ENCODE measurements around the gene RFX8. TPM values are rescaled to one million over a fixed set of nuclear protein-coding genes. Genes with fewer than 3 reads are reported as not detected.

Gene RFX8
- total RNA-seq (not detected), polyA plus RNA-seq (not detected)

- peak within 1 kb of the TSS in 6 of 8 donors; percentile 39 to 87 (median 67) for H3K27ac Mint-ChIP-seq
- H3K36me3 ChIP-seq (ENCODE audit: insufficient read depth, low read length): no peaks in the 10 kb centered on the region
- H3K27me3 Mint-ChIP-seq: peaks cover 13 to 29% of the 10 kb centered on the region in 2 donors
- peak in 4 of 5 donors; percentile 6 to 53 (median 42) for DNase-seq
- peak within 1 kb of the TSS; percentile 30 for H3K4me3 ChIP-seq (ENCODE audit: low read length)
- peaks cover 10 to 16% (median 12%) of the 10 kb centered on the region in 3 donors for H3K4me1 Mint-ChIP-seq
- peaks cover 6% of the 10 kb centered on the region for H3K4me1 ChIP-seq (ENCODE audit: insufficient read depth, low read length)
- CTCF ChIA-PET: interaction anchor here (1.1 kb wide), 1 partner anchor 357 kb away, joined by 6 read pairs; no protein-coding TSS in a partner anchor
- H3K4me3 Mint-ChIP-seq: peak within 1 kb of the TSS; percentile 81 to 94 (median 86)
- no peaks in the 10 kb centered on the region for H3K9me3 Mint-ChIP-seq
- no peaks in the 10 kb centered on the region for H3K36me3 Mint-ChIP-seq
- no peaks in the 10 kb centered on the region for H3K27me3 ChIP-seq (ENCODE audit: insufficient read depth, low read length, poor library complexity, severe bottlenecking)
- POLR2A ChIA-PET: interaction anchor here (0.6 to 0.9 kb wide), 2 partner anchors 10 to 14 kb away, joined by 3 read pairs; no protein-coding TSS in a partner anchor
- no peaks in the 10 kb centered on the region for H3K9me3 ChIP-seq (ENCODE audit: low read length)
- no peak within 1 kb of the TSS for H3K27ac ChIP-seq (ENCODE audit: low read depth, low read length)
Measured at GRCh38 chr2:101474731-101475384, at the start of gene RFX8. Gene RFX8, minus strand, starts transcription at chr2:101475112. Its CDS starts 8,264 bp downstream, at chr2:101466848.

- H3K4me3 ChIP-seq (ENCODE audit: low read length): no peak overlapping the region
- no peak overlapping the region for H3K27ac Mint-ChIP-seq
- H3K4me1 ChIP-seq (ENCODE audit: insufficient read depth, low read length): peaks cover 5% of the 10 kb centered on the region
- H3K27me3 ChIP-seq (ENCODE audit: insufficient read depth, low read length, poor library complexity, severe bottlenecking): no peaks in the 10 kb centered on the region
- peaks cover 8 to 12% (median 10%) of the 10 kb centered on the region in 3 donors for H3K4me1 Mint-ChIP-seq
- no peaks in the 10 kb centered on the region for H3K36me3 ChIP-seq (ENCODE audit: insufficient read depth, low read length)
- H3K36me3 Mint-ChIP-seq: no peaks in the 10 kb centered on the region
- DNase-seq: no peak
- H3K4me3 Mint-ChIP-seq: no peak overlapping the region
- no peak overlapping the region for H3K27ac ChIP-seq (ENCODE audit: low read depth, low read length)
- POLR2A ChIA-PET: no interaction called here
- peaks cover 4 to 35% of the 10 kb centered on the region in 2 donors for H3K27me3 Mint-ChIP-seq
- H3K9me3 ChIP-seq (ENCODE audit: low read length): no peaks in the 10 kb centered on the region
- CTCF ChIA-PET: no interaction called here
- H3K9me3 Mint-ChIP-seq: peaks cover 0 to 4% (median 0%) of the 10 kb centered on the region in 5 donors
Measured at GRCh38 chr2:101521487-101521886, 46.6 kb upstream of the RFX8 start.

GRCh38 chr2:101520246-101520645 lies 45.3 kb upstream of the RFX8 start:
- ChIA-PET POLR2A (interaction anchor here (0.7 kb wide), 1 partner anchor 207 kb away, joined by 10 read pairs; no protein-coding TSS in a partner anchor), CTCF (no interaction called here)
- no peak overlapping the region for H3K4me3 ChIP-seq (ENCODE audit: low read length)
- no peak overlapping the region for H3K4me3 Mint-ChIP-seq
- H3K27me3 ChIP-seq (ENCODE audit: insufficient read depth, low read length, poor library complexity, severe bottlenecking): no peaks in the 10 kb centered on the region
- peaks cover 0 to 4% (median 0%) of the 10 kb centered on the region in 5 donors for H3K9me3 Mint-ChIP-seq
- no peaks in the 10 kb centered on the region for H3K9me3 ChIP-seq (ENCODE audit: low read length)
- DNase-seq: no peak
- H3K27ac Mint-ChIP-seq: no peak overlapping the region
- H3K4me1 ChIP-seq (ENCODE audit: insufficient read depth, low read length): peaks cover 5% of the 10 kb centered on the region
- no peaks in the 10 kb centered on the region for H3K36me3 ChIP-seq (ENCODE audit: insufficient read depth, low read length)
- peaks cover 5 to 27% of the 10 kb centered on the region in 2 donors for H3K27me3 Mint-ChIP-seq
- H3K4me1 Mint-ChIP-seq: peaks cover 8 to 12% (median 10%) of the 10 kb centered on the region in 3 donors
- no peaks in the 10 kb centered on the region for H3K36me3 Mint-ChIP-seq
- H3K27ac ChIP-seq (ENCODE audit: low read depth, low read length): no peak overlapping the region

GRCh38 chr2:101518578-101519492 lies 43.9 kb upstream of the RFX8 start:
- Mint-ChIP-seq H3K36me3 (no peaks in the 10 kb centered on the region), H3K27me3 (peaks cover 10 to 27% of the 10 kb centered on the region in 2 donors), H3K9me3 (peaks cover 0 to 4% (median 0%) of the 10 kb centered on the region in 5 donors), H3K4me3 (no peak overlapping the region), H3K4me1 (peaks cover 8 to 12% (median 10%) of the 10 kb centered on the region in 3 donors), H3K27ac (peak overlapping the region in 1 of 8 donors; percentile 28)
- H3K36me3 ChIP-seq (ENCODE audit: insufficient read depth, low read length): no peaks in the 10 kb centered on the region
- peaks cover 5% of the 10 kb centered on the region for H3K4me1 ChIP-seq (ENCODE audit: insufficient read depth, low read length)
- H3K4me3 ChIP-seq (ENCODE audit: low read length): no peak overlapping the region
- no peaks in the 10 kb centered on the region for H3K27me3 ChIP-seq (ENCODE audit: insufficient read depth, low read length, poor library complexity, severe bottlenecking)
- DNase-seq: no peak
- ChIA-PET POLR2A (no interaction called here), CTCF (no interaction called here)
- H3K9me3 ChIP-seq (ENCODE audit: low read length): no peaks in the 10 kb centered on the region
- H3K27ac ChIP-seq (ENCODE audit: low read depth, low read length): no peak overlapping the region

GRCh38 chr2:101517758-101518271 lies 42.9 kb upstream of the RFX8 start:
- Mint-ChIP-seq H3K36me3 (no peaks in the 10 kb centered on the region), H3K9me3 (peaks cover 0 to 4% (median 0%) of the 10 kb centered on the region in 5 donors), H3K27ac (no peak overlapping the region), H3K27me3 (peaks cover 8 to 32% of the 10 kb centered on the region in 2 donors), H3K4me1 (peaks cover 8 to 12% (median 10%) of the 10 kb centered on the region in 3 donors), H3K4me3 (no peak overlapping the region)
- CTCF ChIA-PET: no interaction called here
- POLR2A ChIA-PET: no interaction called here
- H3K36me3 ChIP-seq (ENCODE audit: insufficient read depth, low read length): no peaks in the 10 kb centered on the region
- H3K27ac ChIP-seq (ENCODE audit: low read depth, low read length): no peak overlapping the region
- H3K9me3 ChIP-seq (ENCODE audit: low read length): no peaks in the 10 kb centered on the region
- H3K27me3 ChIP-seq (ENCODE audit: insufficient read depth, low read length, poor library complexity, severe bottlenecking): no peaks in the 10 kb centered on the region
- no peak overlapping the region for H3K4me3 ChIP-seq (ENCODE audit: low read length)
- peaks cover 5% of the 10 kb centered on the region for H3K4me1 ChIP-seq (ENCODE audit: insufficient read depth, low read length)
- DNase-seq: no peak

- Histone ChIP-seq H3K27ac (ENCODE audit: low read depth, low read length) (no peak overlapping the region), H3K4me1 (ENCODE audit: insufficient read depth, low read length) (peaks cover 5% of the 10 kb centered on the region), H3K9me3 (ENCODE audit: low read length) (no peaks in the 10 kb centered on the region), H3K4me3 (ENCODE audit: low read length) (no peak overlapping the region), H3K27me3 (ENCODE audit: insufficient read depth, low read length, poor library complexity, severe bottlenecking) (no peaks in the 10 kb centered on the region), H3K36me3 (ENCODE audit: insufficient read depth, low read length) (no peaks in the 10 kb centered on the region)
- no peaks in the 10 kb centered on the region for H3K36me3 Mint-ChIP-seq
- no peak for DNase-seq
- CTCF ChIA-PET: no interaction called here
- POLR2A ChIA-PET: no interaction called here
- H3K27me3 Mint-ChIP-seq: peaks cover 8 to 32% of the 10 kb centered on the region in 2 donors
- peaks cover 0 to 4% (median 0%) of the 10 kb centered on the region in 5 donors for H3K9me3 Mint-ChIP-seq
- no peak overlapping the region for H3K4me3 Mint-ChIP-seq
- peaks cover 8 to 12% (median 10%) of the 10 kb centered on the region in 3 donors for H3K4me1 Mint-ChIP-seq
- H3K27ac Mint-ChIP-seq: peak overlapping the region in 2 of 8 donors; percentile 30 to 42
Measured at GRCh38 chr2:101516823-101517690, 42.1 kb upstream of the RFX8 start.

GRCh38 chr2:101516349-101516748 lies 41.4 kb upstream of the RFX8 start:
- peaks cover 8 to 12% (median 10%) of the 10 kb centered on the region in 3 donors for H3K4me1 Mint-ChIP-seq

More at GRCh38 chr2:101516349-101516748, 41.4 kb upstream of the RFX8 start:
- ChIA-PET POLR2A (no interaction called here), CTCF (no interaction called here)
- Mint-ChIP-seq H3K36me3 (no peaks in the 10 kb centered on the region), H3K4me3 (no peak overlapping the region), H3K9me3 (peaks cover 0 to 4% (median 0%) of the 10 kb centered on the region in 5 donors), H3K27ac (no peak overlapping the region), H3K27me3 (peaks cover 8 to 32% of the 10 kb centered on the region in 2 donors)
- H3K4me3 ChIP-seq (ENCODE audit: low read length): no peak overlapping the region
- DNase-seq: no peak
- H3K9me3 ChIP-seq (ENCODE audit: low read length): no peaks in the 10 kb centered on the region
- H3K27ac ChIP-seq (ENCODE audit: low read depth, low read length): no peak overlapping the region
- no peaks in the 10 kb centered on the region for H3K27me3 ChIP-seq (ENCODE audit: insufficient read depth, low read length, poor library complexity, severe bottlenecking)
- peaks cover 5% of the 10 kb centered on the region for H3K4me1 ChIP-seq (ENCODE audit: insufficient read depth, low read length)
- no peaks in the 10 kb centered on the region for H3K36me3 ChIP-seq (ENCODE audit: insufficient read depth, low read length)

All from CD8-positive, alpha-beta memory T cell (primary cell).